HG02798 (cell line): ENCODE measurements around the gene DET1.
"Not testable (repeated sequence)": the region's sequence is repeated elsewhere in the genome, so short reads cannot be mapped to it uniquely, and the experiment has no call there.

Experiments used
- ATAC-seq: cut with Tn5 transposase; IDR thresholded peaks from one replicate; pipeline ENCODE4 v1.9.1; 2021; ENCODE audit warnings: mild to moderate bottlenecking; ENCODE audit not compliant: unreplicated experiment, poor library complexity

Gene DET1

GRCh38 chr15:88546248-88547129, at the start of gene DET1:
Gene DET1, minus strand, starts transcription at chr15:88546681. Its CDS starts 14,976 bp downstream, at chr15:88531705.
- peak; percentile 98 for ATAC-seq

DNA sequence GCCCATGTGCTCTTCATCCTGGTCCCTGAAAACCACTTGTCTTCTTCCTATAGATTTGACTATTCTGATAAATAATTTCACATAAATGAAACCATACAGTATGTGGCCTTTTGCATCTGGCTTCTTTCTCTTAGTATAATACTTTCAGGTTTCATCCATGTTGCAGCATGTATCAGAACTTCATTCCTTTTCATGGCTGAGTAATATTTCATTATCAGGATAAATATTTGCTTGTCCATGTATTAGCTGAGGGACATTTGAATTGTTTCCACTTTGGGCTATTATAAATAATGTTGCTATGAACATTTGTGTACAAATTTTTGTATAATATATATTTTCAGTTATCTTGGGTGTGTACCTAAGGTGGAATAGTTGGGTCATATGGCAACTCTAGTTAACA, 44.9 kb upstream of the DET1 start:
- no peak for ATAC-seq

GRCh38 chr15:88590759-88591158, 44.3 kb upstream of the DET1 start:
- no peak for ATAC-seq

- no peak for ATAC-seq
Measured at GRCh38 chr15:88586401-88587162, 40.1 kb upstream of the DET1 start.

GRCh38 chr15:88580532-88580931, 34.1 kb upstream of the DET1 start:
- ATAC-seq, result no peak

DNA sequence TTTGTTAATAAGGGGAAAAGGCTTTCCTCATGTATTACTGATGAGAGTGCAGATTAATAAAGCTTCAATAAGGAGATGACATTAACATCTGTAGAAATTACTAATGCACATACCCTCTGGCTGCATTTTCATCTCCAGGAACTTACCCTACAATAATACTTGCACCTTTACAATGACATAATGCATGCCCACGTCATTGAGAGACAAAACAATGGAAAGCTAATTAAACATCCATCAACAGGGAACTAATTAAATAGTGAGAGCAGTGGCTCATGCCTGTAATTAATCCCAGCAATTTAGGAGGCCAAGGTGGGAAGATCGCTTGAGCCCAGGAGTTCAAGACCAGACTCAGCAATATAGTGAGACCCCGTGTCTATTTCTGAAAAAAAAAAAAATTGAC, 32.8 kb upstream of the DET1 start:
- ATAC-seq, result no peak

- ATAC-seq, result no peak
Measured at GRCh38 chr15:88574655-88575054, 28.2 kb upstream of the DET1 start.

- no peak for ATAC-seq
Measured at GRCh38 chr15:88574077-88574476, 27.6 kb upstream of the DET1 start.

DNA sequence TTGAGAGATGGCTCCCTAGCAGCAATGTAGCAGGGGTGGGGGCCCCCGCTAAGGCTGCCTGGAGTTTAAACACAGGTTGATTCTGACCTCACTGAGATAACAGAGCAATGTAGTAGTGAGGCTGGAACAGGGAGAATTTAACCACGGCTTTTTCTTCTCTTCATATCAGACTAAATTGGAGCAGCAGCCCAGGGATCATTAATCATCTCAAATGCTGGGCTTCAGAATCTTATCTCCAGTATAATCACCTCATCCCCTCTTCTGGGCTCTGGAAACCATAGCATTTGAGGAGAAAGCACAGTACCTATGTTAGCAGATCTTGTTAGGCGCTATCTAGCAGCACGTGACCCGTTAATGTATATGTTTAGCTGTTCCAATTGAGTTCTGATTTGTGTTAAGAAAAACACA, 25.4 kb upstream of the DET1 start:
- no peak for ATAC-seq

GRCh38 chr15:88571153-88571851, 24.8 kb upstream of the DET1 start:
- ATAC-seq, result no peak

GRCh38 chr15:88568589-88568988, 22.1 kb upstream of the DET1 start:
- no peak for ATAC-seq

DNA sequence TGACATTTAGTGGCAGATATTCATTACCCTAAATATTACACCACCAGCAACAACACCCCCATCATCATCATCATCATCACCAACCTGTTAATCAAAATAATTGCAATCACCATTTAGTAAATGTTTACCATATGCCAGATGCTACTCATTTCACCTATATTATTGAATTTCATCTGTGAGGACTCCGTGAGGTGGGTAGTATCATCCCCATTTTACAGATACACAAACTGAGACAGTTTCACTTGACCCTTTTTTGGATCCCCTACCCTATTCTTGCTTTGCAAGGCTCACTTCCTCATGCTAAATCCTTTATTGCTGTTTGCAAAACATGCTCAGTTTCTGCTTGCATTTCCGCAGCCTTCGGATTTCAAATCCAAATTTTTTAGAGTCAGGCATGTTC, 18.3 kb upstream of the DET1 start:
- ATAC-seq, result no peak

- no peak for ATAC-seq
Measured at GRCh38 chr15:88563638-88564037, 17.2 kb upstream of the DET1 start.

- ATAC-seq, result not testable (repeated sequence)
Measured at GRCh38 chr15:88559565-88559964, 13.1 kb upstream of the DET1 start.

DNA sequence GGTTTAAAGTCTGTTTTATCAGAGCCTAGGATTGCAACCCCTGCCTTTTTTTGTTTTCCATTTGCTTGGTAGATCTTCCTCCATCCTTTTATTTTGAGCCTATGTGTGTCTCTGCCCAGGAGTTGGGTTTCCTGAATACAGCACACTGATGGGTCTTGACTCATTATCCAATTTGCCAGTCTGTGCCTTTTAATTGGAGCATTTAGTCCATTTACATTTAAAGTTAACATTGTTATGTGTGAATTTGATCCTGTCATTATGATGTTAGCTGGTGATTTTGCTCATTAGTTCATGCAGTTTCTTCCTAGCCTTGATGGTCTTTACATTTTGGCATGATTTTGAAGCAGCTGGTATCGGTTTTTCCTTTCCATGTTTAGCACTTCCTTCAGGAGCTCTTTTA, 11.5 kb upstream of the DET1 start:
- ATAC-seq, result not testable (repeated sequence)

DNA sequence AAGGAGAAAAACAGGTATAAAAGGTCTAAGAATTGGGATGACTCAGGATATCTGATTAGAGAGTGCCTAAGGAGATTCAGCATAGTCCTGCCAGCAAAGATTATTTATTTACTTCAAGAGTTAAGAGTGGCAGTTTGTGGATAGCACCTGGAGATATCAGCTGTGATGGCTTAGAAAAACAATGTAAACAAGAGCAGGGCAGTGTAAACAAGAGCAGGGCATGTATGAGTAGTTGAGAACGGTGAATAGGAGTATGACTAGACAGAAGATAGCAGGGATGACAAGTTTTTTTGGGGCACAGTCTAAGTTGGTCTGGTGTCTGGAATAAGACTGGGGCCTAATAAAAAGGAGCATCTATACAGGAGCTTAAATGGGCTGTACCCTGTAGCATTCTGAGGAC, 1.5 kb upstream of the DET1 start:
- not testable (repeated sequence) for ATAC-seq

DNA sequence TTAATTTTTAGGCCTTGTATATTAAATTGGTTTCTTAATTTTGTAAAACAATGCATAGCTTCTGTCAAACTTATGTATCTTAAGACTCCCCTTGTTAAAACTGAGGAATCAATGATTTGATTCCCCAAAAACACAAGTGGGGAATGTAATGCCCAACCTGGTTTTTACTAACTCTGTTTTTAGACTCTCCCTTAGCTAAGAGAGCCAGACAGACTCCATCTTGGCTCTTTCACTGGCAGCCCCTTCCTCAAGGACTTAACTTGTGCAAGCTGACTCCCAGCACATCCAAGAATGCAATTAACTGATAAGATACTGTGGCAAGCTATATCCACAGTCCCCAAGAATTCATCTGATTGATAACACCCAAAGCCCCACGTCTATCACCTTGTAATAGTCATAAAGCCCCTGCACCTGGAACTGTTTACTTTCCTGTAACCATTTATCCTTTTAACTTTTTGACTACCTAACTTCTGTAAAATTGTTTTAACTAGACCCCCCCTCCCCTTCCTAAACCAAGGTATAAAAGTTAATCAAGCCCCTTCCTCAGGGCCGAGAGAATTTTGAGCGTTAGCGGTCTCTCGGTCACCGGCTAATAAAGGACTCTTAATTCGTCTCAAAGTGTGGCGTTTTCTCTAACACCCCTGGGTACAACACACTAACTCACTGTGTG, 768 bp downstream of the DET1 start:
- not testable (repeated sequence) for ATAC-seq

GRCh38 chr15:88543065-88543776, 3.3 kb downstream of the DET1 start:
- ATAC-seq, result no peak

- no peak for ATAC-seq
Measured at GRCh38 chr15:88542342-88542733, 4.1 kb downstream of the DET1 start.
